Thoracic aorta (tissue), 2 donors: ENCODE measurements around the gene MSI2. TPM values are rescaled to one million over a fixed set of nuclear protein-coding genes. Genes with fewer than 3 reads are reported as not detected.

ENCODE experiments used
- ATAC-seq: fragments of 150-250 bp; one replicate; pipeline ENCODE4 v1.8.0; 2017; ENCODE audit warnings: low read depth; ENCODE audit not compliant: insufficient number of reproducible peaks, low FRiP score
- DNase-seq: peaks from one replicate; pipeline ENCODE4 v3.0.0-alpha.2; 2020; ENCODE audit warnings: low spot score
- H3K27ac ChIP-seq, 2 donors: fragments of 200-600 bp; sonication (generic); 1 replicate in 1 of 2; 2 replicates in 1 of 2; pipeline ENCODE4 v1.5.1; 2016; ENCODE audit warnings: mild to moderate bottlenecking in 2 of 2, moderate library complexity in 2 of 2
- H3K27me3 ChIP-seq: fragments of 200-600 bp; sonication (generic); replicated peaks from 2 replicates; pipeline ENCODE4 v1.6.0; 2016; ENCODE audit warnings: mild to moderate bottlenecking; ENCODE audit not compliant: insufficient read depth
- H3K36me3 ChIP-seq: fragments of 200-600 bp; sonication (generic); one replicate; pipeline ENCODE4 v1.5.1; 2016
- H3K4me1 ChIP-seq, 2 donors: fragments of 200-600 bp; sonication (generic); 1 replicate in 1 of 2; 2 replicates in 1 of 2; pipeline versions ENCODE4 v1.5.1 to v1.6.0; 2016; ENCODE audit warnings: low read depth in 2 of 2, mild to moderate bottlenecking in 1 of 2; ENCODE audit not compliant: control insufficient read depth in 1 of 2
- H3K4me3 ChIP-seq: fragments of 200-600 bp; sonication (generic); 2 replicates; pipeline ENCODE4 v1.5.1; 2016; ENCODE audit warnings: mild to moderate bottlenecking
- H3K9me3 ChIP-seq: fragments of 200-600 bp; sonication (generic); 2 replicates; pipeline ENCODE4 v1.5.1; 2016
- CTCF ChIP-seq: fragments of 200-600 bp; sonication (generic); IDR thresholded peaks from one replicate; pipeline ENCODE4 v1.5.1; 2019; ENCODE audit warnings: antibody characterized with exemption
- total RNA-seq, 2 donors: library from RNA; depleted of rRNA; stranded (reverse); fragments of >200 nt; gene quantifications; one replicate each; pipeline versions ENCODE4 v1.1.0 to v1.2.3, GENCODE V29; 2016

The MSI2 gene
- total RNA-seq, 2 donors from 2014 or later: 32.1 to 46.2 TPM

- no peaks in the 10 kb centered on the region for H3K36me3 ChIP-seq
- DNase-seq: no peak
- H3K4me3 ChIP-seq: no peak overlapping the region
- ATAC-seq: no peak
- no peaks in the 10 kb centered on the region for H3K9me3 ChIP-seq
- H3K27me3 ChIP-seq: no peaks in the 10 kb centered on the region
- no peak overlapping the region for H3K27ac ChIP-seq
- no peaks in the 10 kb centered on the region for H3K4me1 ChIP-seq
- no peak for TF ChIP-seq CTCF
Measured at GRCh38 chr17:57432507-57433277, 176.4 kb downstream of the MSI2 start.

GRCh38 chr17:57433452-57433851 is 177.1 kb downstream of the MSI2 start:
- ATAC-seq: no peak
- no peaks in the 10 kb centered on the region for H3K27me3 ChIP-seq
- no peak for DNase-seq

GRCh38 chr17:57434361-57434760 is 178.0 kb downstream of the MSI2 start:
- TF ChIP-seq CTCF: no peak
- ATAC-seq (no peak), DNase-seq (no peak)
- Histone ChIP-seq H3K27ac (no peak overlapping the region), H3K4me1 (peaks cover 0 to 9% of the 10 kb centered on the region in 2 donors), H3K27me3 (no peaks in the 10 kb centered on the region), H3K4me3 (no peak overlapping the region), H3K9me3 (no peaks in the 10 kb centered on the region), H3K36me3 (no peaks in the 10 kb centered on the region)

More at GRCh38 chr17:57433452-57433851, 177.1 kb downstream of the MSI2 start:
- Histone ChIP-seq H3K36me3 (no peaks in the 10 kb centered on the region), H3K4me1 (peaks cover 0 to 6% of the 10 kb centered on the region in 2 donors), H3K4me3 (no peak overlapping the region), H3K27ac (no peak overlapping the region), H3K9me3 (no peaks in the 10 kb centered on the region)
- no peak for TF ChIP-seq CTCF

- TF ChIP-seq CTCF: no peak
- Histone ChIP-seq H3K4me1 (peaks cover 10 to 28% of the 10 kb centered on the region in 2 donors), H3K9me3 (no peaks in the 10 kb centered on the region), H3K27ac (no peak overlapping the region), H3K36me3 (no peaks in the 10 kb centered on the region), H3K4me3 (no peak overlapping the region), H3K27me3 (no peaks in the 10 kb centered on the region)
- DNase-seq (no peak), ATAC-seq (no peak)
Measured at GRCh38 chr17:57436565-57436964, 180.2 kb downstream of the MSI2 start.

GRCh38 chr17:57438066-57438731 is 181.9 kb downstream of the MSI2 start:
- Histone ChIP-seq H3K9me3 (no peaks in the 10 kb centered on the region), H3K4me3 (no peak overlapping the region), H3K27me3 (no peaks in the 10 kb centered on the region), H3K27ac (no peak overlapping the region), H3K36me3 (no peaks in the 10 kb centered on the region), H3K4me1 (peaks cover 18 to 44% of the 10 kb centered on the region in 2 donors)
- ATAC-seq: no peak
- no peak for TF ChIP-seq CTCF
- DNase-seq: no peak
